HG03103 (cell line): ENCODE data around the gene IL20.

ENCODE experiments used
- ATAC-seq: cut with Tn5 transposase; IDR thresholded peaks from one replicate; pipeline ENCODE4 v1.9.1; 2021; ENCODE audit warnings: low read depth; ENCODE audit not compliant: unreplicated experiment

The IL20 gene

DNA sequence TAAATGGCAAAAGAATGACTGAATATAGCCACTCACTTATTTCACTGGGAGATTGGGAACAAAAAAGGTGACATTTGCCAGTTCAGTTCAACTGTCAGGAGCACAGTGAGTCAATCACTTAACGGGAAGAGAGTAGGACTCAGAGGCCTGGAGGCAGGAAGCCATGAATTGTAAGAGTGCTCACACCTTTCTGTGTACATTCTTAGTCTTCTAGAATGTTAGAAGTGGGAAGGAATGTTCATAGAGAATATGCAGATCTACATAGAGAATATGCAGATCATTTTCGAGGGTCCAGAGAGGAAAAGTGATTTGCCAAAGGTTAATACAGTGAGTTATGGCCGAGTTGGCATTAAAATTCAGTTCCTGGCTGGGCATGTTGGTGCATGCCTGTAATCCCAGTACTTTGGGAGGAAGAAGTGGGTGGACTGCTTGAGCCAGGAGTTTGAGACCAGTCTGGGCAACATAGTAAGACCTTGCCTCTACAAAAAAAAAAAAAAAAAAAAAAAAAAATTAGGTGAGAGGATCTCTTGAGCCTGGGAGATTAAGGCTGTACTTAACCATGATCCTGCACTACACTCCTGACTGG lies 8.3 kb downstream of the IL20 start:
- no peak for ATAC-seq

DNA sequence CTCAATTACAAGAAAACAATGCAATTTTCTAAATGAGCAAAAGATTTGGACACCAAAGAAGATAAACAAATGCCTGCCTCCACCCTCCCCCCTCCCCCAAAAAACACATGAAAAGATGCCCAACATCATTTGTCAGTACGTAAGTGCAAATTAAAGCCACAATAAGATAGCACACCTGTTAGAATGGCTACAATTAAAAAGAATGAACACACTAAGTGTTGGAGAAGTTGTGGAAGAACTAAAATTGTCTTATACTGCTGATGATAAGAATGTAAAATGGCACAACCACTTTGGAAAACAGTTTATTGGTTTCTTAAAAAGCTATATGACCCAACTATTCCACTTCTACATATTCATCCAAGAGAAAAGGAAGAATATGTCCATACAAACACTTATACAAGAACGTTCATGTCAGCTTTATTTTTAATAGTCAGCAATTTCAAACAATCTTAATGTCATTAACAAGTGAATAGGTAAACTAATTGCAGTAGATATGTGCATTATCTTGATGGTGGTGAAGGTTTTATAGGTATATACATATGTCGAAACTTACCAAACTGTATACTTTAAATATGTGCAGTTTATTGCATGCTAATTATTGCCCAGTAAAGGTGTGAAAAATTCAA lies 10.4 kb downstream of the IL20 start:
- ATAC-seq: no peak

DNA sequence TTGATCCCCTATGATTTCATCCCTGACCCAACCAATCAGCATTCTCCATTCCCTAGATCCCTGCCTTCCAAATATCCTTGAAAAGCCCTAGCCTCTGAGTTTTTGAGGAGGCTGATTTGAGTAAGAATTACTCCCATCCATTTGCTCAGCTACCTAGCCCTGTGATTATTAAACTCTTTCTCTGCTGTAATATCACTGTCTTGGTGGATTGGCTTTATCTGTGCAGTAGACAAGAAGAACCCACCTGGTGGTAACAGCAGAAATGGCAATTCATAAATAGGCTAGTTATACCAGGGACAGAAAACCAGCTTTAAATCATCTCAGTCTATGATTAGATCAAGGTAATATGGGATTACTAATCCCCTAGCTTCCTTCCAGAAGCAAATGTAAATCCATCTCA lies 13.0 kb downstream of the IL20 start:
- ATAC-seq: no peak

DNA sequence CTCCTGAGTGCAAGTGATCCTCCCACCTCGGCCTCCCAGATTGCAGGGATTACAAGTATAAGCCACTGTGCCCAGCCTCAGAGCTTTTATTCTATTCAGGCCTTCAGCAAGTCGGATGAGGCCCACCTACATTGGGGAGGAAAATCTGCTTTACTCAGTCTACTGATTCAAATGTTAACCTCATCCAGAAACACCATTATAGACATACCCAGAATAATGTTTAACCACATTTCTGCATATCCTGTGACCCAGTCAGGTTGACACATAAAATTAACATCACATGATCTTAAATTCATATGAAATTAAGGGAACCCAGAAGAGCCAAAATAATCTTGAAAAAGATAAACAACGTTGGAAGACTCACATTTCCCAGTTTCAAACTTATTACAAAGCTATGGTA lies 14.9 kb downstream of the IL20 start:
- ATAC-seq: no peak

DNA sequence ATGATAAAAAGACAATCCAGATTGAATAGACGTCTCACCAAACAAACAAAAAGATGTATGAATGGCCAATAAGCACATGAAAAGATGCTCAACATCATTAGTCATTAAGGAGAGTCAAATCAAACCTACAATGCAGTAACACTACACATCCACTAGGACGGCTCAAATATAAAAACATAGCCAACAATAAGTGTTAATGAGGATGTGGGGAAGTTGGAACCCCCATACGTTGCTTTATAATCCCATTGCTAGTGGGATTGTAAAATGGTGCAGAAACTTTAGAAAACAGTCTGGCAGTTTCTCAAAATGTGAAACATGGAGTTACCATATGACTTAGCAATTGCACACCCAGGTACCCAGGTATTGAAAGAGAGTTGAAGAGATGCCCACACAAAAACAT lies 17.1 kb downstream of the IL20 start:
- ATAC-seq: no peak

DNA sequence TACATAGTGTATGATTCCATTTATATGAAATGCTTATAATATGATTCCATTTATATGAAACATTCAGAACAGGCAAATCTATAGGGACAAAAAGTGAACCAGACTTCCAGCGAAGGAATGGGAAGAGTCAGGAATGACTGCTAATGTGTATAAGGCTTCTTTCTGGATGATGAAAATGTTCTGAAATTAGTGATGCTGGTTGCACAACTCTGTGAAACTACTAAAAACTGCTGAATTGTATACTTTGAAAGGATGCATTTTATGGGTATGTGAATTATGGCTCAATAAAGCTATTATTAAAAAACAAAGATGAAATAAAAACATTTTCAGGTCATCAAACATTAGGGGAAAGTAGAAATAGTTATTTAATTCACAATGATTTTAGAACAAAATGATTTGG lies 17.7 kb downstream of the IL20 start:
- ATAC-seq: no peak

DNA sequence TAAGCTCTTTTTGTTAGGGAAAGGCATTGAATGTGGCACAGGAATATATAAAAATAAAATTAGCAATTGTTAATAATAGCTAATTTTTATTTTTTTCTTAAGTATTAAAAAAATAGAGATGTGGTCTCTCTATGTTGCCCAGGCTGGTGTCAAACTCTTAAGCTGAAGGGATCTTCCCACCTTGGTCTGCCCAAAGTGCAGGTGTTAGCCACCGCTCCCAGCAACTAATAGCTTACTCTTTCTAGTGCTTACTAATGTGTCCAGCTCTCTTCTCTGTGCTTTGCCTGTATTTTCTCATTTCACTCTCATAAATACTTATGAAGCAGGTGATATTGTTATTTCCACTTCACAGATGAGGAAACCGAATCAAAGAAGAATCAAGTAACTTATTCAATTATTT lies 18.5 kb downstream of the IL20 start:
- no peak for ATAC-seq

DNA sequence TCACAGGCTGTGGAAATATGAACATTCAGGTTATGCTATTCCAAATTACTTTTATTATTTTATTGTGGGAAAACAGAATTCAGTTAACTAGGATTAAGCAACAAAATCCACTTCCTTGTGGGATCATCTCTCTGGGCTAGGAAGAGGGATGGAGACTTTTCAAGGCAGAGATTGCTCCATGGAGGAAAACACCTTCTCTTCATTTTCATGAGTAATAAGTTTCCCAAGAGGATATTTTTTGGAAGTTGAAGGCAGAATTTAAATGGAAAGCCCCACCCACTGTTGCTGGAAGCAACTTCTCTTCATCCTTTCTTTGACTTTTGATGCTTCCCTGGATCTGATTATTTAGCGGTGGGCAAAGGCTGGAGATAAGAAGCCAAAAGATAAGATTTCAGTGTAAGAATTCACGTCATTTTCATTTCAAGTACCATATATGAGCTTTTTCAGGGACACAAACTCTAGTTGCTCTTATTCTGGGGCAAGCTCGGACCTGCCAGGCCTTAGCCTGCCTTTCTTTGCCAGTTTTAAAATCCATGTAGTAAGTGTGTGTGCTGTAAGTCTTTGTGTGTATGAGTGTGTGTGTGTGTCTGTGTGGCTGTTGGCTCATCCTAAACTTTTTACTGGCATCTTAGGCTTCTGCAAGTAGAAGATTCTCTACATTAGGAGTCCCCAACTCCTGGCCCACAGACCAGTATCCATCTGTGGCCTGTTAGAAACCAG lies 20.1 kb downstream of the IL20 start:
- no peak for ATAC-seq

DNA sequence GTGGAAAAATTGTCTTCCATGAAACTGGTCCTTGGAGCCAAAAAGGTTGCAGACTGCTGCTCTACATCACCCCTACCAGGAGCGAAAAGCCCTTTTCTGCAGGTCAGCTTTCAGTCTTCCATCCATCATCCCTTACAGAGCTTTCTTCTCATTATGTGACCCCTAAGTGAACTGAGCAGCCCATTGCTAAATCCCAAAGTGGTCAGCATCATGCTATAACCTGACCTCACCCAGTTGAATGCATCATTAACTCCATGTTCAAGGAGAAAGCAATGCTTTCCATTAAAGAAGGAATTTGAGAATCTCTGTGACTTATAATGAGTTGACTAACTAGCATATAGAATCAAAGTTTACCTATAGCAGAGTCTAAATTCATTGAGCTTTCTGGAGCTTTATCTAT lies 21.4 kb downstream of the IL20 start:
- no peak for ATAC-seq

DNA sequence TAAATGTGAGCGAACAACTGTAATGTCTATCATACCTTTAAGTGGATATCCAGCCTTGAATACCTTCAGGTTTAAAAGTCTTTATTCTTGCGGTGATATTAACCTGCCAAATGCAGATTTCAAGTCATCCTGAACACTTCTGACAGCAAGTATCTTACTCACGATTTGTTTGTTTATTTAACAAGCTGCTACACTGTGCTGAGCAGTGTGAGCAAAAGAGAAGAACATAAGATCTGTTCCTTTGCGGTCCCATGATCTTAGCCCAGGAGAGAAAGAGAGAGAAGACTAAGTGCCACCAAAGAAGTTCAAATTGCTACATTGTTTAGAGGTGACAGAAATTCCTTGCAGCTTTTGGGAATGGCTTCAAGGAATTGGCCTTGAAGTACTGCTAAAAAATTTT lies 22.3 kb downstream of the IL20 start:
- no peak for ATAC-seq

DNA sequence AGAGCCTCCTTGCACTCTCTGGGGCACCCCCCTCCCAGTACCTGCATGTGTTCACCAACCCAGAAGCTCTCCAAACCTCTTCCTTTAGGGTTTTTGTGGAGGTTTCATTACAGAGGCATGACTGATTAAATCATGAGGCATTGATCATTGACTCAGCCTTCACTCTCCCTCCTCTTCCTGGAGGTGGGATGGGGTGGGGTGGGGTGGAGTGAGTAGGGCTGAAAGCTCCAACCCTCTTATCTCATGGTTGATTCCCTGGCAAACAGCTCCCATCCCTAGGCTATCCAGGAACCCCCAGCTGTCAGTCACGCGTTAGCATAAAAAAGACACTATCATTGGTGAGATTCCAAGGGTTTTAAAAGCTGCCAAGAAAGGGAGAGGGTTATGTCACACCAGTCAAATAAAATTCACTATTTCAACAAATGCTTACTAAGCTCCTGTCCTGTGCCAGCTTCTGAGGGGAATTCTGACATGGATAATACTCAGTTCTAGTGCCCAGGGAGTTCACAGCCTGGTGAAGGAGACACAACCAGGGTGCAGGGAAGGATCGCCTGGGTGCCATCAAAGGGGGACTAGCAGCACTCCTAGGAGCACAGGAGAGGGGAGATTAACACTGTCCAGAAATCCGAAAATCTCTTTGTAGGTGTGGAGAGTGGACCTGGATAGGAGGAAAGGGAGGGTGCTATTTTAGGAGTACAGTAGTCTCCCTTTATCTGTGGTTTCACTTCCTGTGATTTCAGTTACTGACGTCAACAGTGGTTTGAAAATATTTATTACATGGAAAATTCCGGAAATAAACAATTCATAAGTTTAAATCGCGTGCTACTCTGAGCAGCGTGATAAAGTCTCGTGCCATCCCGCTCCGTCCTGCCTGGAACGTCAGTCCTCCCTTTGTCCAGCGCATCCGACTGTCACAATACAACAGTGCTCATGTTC lies 25.0 kb downstream of the IL20 start:
- ATAC-seq: no peak

DNA sequence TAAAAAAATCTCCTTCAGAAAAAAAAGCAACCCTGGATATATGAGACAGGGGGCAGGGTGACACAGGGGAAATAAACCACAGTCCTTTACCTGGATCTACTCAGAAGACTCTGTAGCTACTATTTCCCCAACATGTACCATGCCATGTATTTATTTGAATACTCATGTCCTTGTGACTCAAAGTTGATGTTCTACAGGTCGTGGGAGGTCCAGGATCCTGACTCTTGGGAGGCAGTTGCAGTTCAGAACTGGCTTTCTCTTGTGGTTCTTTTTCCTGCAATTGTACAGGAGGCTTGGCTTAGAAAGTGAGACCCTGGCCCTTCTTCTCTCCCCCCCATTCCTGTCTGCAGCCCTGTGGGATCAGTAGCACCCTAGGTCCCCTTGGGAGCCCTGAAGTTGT lies 26.0 kb downstream of the IL20 start:
- ATAC-seq: no peak

DNA sequence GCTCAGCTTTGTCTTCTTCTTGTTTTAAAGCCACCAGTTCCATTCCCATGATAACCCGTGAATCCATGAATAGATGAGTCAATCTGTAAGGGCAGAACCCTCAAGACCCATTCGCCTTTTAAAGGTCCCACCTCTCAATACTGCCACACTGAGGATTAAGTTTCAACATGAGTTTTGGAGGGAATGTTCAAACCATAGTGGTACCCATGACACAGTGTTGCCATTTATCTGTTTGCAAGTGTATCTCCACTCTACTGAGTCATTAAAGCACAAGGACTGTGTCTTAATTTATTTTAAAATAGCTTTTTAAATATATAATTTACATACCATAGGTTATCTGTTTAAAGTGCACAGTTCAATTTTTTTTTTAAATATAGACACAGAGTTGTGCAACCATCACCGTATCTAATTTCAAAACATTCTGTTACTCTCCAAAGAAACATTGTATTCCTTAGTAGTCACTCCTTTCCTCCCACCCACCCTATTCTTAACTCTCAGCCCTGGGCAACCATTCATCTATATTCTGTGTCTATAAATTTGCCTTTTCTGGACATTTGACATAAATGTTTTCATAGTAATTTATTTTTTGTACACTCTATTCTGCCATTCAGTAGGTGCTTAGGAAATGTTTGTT lies 27.0 kb downstream of the IL20 start:
- no peak for ATAC-seq

DNA sequence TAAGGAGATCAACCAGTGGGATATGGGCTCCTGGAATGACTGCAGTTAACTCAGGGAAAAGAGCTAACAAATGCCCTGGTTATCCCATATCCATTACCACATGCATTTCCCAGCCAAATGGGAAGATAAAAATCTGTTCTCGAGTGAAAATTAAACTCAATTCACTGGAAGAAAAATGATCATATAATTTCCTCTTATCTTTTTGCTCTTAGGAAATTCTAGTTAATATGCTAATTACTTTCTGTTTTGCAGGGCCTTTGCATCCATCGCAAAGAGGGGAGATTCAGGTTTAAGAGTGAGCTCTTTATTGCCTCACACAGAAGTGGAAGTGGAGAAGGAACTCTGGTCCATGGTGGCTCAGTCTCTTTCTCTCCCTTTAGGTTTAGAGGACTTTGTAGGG lies 28.0 kb downstream of the IL20 start:
- no peak for ATAC-seq

DNA sequence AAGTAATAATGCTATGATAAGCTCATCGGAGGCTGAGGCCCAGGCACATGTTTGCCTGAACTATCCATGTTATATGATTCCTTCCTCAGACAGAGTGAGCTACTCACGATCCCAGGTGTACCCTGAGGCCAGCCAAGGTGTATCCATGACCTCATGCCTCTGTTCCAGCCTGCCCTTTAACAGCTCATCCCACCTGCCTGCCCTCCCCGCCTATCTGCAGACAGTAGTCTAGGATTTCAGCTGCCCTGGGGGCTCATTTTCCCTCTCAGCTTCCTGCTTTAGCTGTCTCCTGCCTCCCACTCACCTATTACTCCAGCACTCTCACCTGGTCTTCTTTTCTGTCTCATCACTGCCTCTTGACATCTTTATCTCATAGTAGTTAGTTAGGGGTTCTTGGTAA lies 29.9 kb downstream of the IL20 start:
- ATAC-seq: no peak

DNA sequence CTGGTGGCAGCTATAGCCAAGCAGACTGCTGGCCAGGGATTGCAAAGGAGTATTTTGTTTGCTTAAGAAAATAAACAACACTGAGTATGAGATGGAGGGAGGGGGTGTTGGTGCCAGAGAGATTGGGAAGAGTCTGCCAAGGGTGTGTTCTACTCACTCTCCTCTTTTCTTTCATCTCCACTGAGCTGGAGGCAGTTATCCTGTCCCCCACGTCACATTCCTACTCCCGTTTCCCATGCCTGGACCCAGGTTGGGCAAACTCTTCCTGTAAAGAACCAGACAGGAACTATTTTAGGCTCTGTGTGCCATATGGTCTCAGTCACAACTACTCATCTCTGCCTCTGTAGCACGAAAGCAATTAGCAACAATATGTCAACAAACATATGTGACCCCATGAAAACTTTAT lies 30.4 kb downstream of the IL20 start:
- ATAC-seq: no peak

DNA sequence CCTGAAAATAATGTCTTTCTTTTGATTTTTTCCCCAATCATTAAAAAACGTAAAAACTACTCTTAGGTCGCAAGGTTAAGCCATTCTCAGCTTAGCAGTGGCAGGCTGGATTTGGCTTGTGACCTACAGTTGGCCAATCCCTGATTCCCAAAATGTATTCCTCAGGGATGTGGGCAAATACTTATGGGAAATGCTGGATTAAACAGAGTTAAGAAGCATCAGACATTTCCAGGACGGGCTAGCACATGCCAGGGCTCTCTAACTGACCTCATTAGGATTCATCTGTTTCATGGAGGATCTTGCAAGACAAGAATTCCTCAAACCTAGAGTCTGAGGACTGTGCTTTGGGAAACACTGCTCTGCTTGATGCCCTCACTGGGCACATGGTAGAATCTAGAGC lies 30.8 kb downstream of the IL20 start:
- no peak for ATAC-seq

DNA sequence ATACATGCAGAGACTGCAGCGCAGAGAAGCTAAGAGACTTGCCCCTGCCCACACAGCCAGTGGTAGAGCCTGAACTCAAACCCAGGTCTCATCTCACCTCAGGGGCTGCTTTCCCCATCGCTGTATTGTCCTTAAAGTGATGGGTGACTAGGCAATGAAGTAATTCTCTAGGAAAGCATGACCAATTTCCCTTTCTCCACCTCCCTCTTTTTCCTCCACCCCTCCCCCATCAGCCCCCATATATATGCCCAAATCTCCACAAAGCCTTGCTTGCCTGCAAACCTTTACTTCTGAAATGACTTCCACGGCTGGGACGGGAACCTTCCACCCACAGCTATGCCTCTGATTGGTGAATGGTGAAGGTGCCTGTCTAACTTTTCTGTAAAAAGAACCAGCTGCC lies 31.8 kb downstream of the IL20 start, which contains the start of gene IL24:
Gene IL24, plus strand, starts transcription at position 269 of the 400 bp plus-strand sequence. CDS start 390 bp downstream, outside the sequence.
- ATAC-seq: no peak

DNA sequence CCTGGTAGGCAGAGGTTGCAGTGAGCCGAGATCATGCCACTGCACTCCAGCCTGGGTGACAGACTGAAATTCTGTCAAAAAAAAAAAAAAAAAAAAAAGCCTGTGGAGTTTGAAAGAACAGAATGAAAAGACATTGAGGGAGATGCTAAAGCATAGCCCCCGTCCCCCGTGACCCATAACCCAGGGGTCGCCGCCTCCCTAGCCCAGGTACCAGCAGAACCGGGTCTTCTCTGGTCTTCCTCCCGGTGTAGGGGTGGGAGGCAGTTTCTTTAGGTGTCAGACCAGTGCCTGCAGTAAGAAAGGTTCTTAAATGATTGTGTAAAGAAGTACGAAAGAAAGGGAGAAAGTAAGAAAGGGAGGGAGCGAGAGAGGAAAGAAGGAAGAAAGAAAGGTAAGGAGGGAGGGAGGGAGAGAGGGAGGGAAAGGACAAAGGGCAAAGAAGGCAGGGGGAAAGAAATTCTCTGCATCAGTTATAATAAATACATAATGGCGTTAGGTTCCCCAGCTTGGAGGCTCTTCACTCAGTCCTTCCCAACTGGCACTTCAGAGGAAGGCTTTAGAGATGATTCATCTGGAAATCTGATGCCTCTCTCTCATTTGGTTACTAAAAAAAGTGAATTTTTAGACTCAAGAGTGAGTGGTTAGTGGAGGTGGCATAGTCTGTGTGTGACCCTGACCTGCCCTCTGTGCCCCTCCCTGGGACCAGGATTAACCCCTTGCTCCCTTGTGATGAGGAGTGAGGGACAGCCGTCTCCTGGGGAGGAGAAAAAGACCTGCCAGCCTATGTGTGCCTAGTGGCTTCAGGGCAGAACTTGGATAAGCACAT lies 32.9 kb downstream of the IL20 start:
- no peak for ATAC-seq
